CD4-positive, alpha-beta T cell treated with Interleukin-21 for 1 hour (primary cell): ENCODE results near the gene CCND1.

ENCODE experiments used
- DNase-seq: peaks from one replicate; pipeline ENCODE4 v3.0.0-alpha.2; 2020

CCND1 gene

DNA sequence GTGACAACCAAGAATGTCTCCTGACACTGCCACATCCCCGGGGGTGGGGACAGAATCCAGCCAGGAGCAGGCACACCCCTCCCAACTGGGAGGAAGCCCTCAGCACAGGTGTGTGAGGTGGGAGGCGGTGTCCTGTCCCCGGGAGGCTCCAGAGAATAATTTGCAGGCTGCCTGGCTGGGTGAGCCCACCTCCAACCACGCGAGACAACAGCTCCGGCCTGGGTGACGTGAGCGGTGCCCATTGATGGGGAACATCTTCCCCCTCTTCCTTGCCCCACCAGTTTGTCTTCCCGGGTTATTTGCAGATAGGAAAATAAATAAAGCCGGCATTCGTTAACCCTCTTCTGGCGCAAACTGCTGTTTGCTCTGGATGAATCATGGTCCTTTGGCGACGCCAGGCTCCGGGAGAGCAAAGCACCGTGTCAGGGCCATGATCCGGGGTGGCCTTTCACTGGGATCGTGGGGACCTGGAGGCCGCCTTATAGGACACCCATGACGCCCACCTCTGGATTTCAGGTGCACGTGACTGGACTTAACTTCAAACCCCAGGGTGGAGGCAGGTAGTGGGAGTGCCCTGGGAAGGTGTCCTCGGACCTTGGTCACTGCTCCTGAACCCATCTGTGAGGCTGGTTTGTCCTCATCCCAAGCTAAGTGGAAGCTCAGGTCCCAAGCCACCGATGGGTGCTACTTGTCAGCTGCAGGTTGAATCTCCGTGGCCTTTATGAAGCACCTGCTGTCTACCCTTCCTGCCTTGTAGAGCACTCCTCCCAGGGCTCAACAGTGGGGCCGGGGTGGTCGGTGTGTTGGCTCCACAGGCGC is 13.9 kb downstream of the CCND1 start:
- DNase-seq, result no peak

DNA sequence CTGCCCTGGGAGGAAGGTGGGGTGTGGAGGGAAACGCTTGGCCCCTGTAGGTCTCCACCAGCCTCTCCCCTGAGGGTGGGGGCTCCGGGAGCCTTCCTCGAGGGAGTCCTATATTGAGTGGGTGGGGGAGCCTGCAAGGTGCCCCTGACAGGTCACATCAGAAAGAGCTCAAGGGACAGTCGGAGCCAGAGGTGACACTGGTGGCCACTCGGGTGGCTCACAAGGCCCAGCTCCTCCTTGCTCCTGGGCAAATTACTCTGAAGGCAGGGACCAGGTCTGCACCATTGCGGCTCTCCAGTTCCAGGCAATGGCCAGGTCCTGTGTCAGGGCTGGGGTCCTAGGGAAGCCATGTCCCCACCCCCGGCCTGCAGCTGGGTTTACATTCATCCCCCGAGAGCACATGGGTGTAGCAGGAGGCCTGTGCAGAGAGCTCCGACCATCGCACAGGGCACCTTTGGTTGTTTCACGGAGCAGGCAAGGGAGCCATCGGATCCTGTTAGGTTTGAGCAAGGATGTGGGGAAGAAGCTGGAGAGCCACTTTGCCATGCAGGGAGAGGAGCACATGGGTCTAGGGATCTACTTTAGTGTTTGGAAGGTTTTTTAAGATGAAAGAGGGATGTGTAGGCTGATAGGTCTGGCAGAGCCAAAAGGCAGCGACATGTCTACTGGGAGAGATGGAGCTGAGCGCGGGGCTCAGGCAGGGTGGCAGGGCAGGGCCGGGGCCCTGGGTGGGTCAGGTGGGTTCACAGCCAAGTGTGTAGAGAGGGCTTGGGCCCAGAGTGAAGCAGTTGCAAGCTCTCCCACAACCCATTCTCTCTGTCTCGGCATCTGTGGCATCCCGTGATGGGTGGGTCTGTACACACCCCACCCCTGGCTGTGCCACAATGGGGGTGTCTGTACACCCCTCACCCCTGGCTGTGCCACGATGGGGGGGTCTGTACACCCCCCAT is 14.8 kb downstream of the CCND1 start:
- no peak for DNase-seq

DNA sequence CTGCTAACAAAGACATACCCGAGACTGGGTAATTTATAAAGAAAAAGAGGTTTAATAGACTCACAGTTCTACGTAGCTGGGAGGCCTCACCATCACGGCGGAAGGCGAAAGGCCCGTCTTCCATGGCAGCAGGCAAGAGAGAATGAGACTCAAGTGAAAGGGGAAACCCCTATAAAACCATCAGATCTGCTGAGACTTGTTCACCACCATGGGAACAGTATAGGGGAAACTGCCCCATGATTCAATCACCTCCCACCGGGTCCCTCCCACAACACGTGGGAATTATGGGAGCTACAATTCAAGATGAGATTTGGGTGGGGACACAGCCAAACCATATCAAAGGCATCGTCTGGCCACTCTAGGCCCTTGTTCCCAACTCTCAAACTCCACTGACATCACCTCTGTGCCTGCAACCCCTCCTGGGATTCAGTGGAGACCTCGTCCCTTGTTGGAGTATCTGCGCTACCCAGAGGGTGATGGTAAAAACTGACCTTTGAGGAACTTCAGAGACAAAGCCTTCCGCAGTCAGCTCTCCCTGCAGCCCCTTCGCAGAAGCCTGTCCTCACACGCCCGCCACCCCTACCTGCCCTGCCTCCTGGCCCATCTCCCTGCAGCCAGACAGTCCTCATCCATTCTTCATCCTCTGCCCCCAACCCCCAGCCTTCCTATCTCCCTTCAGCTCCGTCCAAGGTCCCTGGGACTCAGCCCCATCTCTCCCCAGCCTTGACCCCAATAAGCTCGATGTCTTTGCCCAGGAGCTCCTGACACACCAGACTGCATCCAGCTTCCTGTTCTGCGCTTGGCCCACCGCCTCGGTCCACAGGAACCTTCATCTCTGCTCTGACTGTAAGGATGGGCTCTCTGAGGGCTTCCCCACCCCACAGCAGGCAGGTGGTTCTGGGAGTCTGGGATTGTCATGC is 15.8 kb downstream of the CCND1 start:
- no peak for DNase-seq

GRCh38 chr11:69657456-69657910 is 16.5 kb downstream of the CCND1 start:
- no peak for DNase-seq

- DNase-seq, result no peak
These were observed 17.1 kb downstream of the CCND1 start for GRCh38 chr11:69657911-69658625.

DNA sequence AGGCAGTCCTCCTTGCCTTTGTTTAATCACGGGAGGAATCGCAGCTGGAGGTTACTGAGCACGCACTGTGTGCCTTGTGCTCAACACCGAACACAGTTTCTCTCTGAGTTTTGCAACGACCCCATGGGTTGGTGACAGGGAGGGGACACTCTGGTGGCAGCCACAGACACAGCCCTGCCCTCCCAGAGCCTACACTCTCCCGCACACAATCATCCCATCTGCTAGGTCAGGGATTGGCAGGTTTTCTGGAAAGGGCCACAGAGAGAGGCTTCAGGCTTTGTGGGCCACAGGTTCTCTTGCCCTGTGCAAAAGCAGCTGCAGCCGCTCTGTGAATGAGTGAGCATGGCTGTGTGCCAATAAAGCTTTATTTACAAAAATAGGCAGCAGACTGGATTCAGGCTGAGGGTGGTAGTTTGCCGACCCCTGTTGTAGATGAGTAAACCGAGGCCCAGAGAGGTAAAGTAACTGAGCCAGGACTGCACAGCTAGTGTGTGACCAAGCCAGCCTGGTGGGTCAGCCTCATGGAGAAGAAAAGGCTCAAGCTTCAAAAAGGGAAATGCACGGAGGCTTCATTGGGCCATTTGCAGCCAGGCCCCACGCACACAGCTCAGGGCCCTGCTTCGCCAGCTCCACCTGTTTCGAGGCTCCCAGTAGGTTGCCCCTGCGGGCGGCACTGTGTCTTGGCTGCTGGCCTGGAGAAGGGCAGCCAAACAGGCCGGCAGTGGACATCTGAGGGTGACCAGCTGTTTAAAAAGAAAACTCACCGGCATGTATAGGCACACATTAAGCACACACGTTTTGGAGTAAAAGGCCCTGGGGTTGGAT is 17.9 kb downstream of the CCND1 start:
- DNase-seq, result no peak

DNA sequence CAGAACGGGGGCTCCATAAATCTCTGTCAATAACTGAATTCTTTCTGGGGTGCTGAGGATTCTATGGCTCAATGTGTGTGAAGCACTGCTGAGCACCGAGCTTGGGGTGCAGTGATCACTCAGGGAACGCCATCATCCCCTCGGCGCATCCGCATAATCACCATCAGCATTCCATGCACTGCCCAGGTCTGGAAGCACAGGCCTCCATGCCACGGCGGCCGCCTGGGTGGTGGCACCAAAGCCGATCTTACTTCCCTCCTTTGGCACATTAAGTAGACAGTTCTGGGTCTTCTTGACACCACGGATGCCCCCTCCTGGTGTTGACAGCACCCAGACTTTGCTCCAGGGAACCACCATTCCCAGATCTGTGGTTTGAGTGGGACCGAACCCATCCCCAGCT is 18.6 kb downstream of the CCND1 start:
- no peak for DNase-seq

GRCh38 chr11:69660001-69660500 is 19.1 kb downstream of the CCND1 start:
- DNase-seq, result no peak

GRCh38 chr11:69661413-69661715 is 20.4 kb downstream of the CCND1 start:
- no peak for DNase-seq

DNA sequence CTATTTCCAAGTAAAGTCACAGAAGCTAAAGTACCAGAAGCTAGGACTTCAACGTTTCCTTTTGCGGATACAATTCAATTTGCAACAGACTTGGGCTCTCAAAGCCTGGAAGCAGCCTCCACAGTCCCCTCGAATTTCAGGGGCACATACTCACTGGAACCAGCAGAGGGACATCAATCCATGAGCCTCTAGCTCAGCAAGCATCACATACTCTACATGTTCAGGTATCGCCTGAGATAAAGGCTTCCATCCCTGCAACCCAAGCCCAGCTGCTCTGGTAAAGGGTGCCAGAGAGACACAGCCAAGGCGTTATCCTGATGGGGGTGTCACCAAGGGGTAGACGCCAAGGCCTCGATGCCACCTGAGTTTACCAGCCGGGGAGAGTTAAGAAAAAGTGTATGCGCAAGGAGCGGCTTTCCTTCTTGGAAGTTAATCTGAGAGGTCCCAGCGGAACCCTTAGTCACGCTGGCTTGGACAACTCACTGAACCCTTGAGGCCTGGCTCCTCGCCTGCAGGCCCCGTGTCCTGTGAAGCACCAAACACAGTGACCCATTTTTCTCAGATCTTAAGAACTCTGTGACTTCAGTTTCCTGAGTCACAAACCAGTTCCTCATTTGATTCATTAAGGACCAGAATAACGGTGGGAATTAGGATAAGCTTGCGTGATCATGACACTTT is 21.2 kb downstream of the CCND1 start:
- no peak for DNase-seq

DNA sequence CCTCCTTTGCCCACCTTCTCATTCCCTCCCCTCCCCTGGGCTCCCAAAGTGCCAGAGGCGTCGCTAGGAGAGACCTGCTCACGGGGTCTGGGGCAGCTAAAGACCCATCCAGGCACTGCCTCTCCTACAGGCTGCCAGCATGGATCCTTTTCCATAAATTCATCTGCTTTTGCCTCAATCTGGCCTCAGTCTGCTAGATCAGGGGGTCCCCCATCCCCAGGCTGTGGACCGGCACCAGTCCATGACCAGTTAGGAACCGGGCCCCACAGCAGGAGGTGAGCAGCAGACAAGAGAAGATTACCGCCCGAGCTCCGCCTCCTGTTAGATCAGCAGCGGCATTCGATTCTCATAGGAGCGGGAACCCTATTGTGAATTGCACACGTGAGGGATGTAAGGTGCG is 21.9 kb downstream of the CCND1 start:
- no peak for DNase-seq

- no peak for DNase-seq
These were observed 22.4 kb downstream of the CCND1 start for GRCh38 chr11:69663326-69663725.

DNA sequence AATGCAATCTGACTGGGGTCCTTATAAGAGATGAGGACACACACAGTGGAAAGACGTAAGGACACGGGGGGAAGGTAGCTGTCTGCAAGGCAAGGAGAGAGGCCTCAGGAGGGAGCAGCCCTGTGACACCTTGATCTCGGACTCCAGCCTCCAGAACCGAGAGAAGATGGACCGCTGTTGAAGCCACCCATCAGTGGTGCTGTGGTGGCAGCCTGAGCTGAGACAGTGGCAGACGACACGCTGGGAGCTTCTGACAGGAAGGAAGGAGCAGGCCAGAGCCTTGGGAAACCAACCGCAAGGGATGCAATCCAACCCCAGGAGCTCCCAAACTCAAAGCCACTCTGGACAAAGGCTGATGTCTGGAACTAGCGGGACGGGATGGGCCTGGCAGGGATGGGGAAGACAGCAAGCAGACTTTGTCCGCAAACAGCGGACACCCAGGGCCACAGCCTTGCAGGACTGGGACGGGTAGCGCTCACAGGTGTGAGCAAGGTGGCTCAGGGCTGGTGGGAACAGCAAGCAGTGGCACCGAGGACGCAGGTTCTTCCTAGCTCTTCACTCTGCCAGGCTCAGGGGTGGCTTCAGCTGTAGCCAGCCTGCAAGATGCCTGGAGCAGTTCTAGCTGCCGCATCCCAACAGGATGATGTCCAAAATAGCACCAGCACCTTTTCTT is 23.3 kb downstream of the CCND1 start:
- no peak for DNase-seq

- no peak for DNase-seq
These were observed 23.9 kb downstream of the CCND1 start for GRCh38 chr11:69664901-69665300.

GRCh38 chr11:69665669-69666068 is 24.7 kb downstream of the CCND1 start:
- DNase-seq, result no peak

- DNase-seq, result no peak
These were observed 25.3 kb downstream of the CCND1 start for GRCh38 chr11:69666261-69666660.

GRCh38 chr11:69666752-69667536 is 26.0 kb downstream of the CCND1 start:
- no peak for DNase-seq

DNA sequence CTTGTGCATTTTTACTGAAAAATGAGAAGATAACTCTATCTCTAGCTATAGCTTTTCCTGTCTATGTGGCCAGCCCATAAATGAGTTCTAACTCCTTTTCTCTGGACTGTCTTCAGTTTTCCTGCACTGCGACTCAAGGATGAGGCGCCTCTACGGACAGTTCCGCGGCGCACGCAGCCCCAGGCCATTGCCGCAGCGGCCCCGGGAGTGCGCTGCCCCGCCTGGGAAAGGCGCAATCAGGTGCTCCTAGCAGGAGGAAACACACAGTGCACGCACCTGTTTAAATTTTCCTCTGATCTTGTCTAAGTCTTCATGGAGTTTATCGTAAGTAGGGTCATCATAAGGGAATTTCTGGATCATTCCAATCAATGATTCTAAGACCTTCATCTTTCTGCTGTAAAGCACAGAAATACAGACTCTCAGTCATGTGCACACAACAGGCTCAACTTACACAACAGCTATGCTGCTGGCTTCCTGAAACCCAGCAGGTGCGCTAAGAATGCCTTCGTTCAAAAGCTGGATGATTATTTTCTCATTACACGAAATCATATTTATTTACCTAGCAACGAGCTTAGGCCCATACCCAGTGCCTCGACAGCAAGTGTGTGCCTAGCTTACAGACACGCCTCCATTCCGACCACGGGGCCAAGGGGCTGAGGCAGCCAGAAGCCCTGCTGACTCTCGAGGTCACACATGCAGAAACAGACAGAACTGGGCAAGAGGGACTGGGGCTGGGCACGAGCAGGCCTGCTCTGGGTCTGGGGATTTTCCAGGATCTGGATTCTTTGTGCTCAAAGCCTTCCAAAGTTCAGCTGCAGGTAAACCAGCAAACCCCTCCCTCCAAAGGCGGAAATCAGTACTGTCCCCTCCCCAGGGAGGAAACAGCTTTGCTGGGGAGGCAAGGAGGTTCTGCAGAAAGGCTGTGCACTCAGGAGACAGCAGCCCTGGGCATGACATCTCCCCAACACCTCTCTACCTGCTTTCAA is 27.0 kb downstream of the CCND1 start:
- no peak for DNase-seq
